Iris pigment epithelial cell (primary cell): ENCODE results near the gene MAJIN.

Experiments used
- DNase-seq: peaks from one replicate; pipeline ENCODE4 v3.0.0-alpha.2; 2011; ENCODE audit warnings: low read depth

MAJIN gene

DNA sequence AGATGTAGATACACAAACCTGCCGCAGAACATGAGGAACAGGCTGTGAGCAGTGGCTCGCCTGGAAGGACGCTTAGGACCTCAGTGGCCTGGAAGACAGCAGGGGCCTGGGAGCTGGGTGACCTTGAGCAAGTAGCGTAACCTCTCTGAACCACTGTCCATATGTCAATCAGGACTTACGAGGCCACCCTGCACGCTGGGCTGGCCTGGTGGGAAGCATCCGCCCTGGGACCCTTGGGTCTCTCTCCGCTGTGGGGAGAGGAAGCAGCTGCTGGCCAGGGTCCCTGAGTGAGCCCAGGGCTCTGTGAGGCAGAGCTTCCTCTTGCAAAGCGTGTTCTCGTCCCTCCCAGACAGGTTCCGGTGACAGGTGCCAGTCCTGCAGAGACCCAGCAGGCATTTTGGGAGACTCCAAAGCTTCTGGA is 79.5 kb downstream of the MAJIN start:
- no peak for DNase-seq

DNA sequence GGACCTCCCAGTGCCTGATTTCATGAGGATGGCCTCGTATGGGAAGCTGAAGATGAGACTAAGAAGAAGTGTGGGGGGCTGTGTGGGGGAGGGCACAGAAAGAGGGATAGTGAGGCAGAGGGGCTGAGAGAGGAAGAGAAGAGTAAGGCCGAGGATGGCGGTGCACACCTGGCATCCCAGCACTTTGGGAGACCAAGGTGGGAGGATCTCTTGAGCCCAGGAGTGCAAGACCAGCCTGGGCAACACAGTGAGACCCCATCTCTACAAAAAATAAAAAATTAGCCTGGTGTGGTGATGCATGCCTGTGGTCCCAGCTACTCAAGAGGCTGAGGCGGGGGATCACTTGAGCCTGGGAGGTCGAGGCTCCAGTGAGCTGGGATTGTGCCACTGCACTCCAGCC is 80.0 kb downstream of the MAJIN start:
- DNase-seq, result no peak

GRCh38 chr11:64891215-64891848 is 80.6 kb downstream of the MAJIN start:
- no peak for DNase-seq

GRCh38 chr11:64890522-64890939 is 81.4 kb downstream of the MAJIN start:
- DNase-seq, result no peak

DNA sequence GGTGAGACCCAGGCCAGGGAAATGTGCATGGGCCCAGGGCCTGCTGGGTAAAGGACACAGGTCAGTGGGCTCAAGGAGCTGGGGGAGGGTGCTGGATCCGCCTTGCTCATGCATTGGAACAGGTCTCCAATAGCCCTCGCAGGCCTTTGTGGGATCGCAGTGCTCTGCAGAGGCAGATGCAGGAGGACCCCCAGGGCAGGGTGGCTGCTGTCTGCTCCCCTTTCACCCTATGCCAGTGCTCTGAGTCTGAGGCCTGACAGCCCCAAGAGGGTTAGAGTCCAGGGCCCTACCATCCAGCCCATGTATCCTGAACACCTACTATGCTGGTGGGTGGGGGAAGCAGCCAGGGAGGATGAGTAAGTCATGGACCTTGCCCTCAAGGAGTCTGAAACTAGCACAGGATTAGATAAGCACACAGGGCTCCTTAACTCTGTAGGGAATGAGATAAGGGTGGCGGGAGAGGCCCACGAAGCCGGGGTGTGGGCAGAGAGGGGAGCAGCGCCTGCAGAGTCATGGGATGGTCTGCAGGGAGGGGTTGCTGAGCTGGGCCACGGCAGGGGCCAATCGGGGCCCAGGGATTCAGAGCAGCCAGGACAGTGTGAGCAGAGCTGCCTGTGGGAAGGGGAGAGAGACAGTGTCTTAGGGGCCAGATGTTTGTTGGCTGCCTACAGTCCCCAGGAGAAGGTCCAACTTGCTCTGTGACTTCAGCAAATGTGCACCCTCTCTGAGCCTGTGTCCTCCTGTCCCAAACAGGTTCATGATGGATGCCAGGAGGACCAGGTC is 83.0 kb downstream of the MAJIN start:
- peak; percentile 17 for DNase-seq

- no peak for DNase-seq
Measured at GRCh38 chr11:64888406-64888728, 83.5 kb downstream of the MAJIN start.
